ENCODE results near the gene LGALS9.
"Not testable (repeated sequence)": the region's sequence is repeated elsewhere in the genome, so short reads cannot be mapped to it uniquely, and the experiment has no call there.

Gene LGALS9

DNA sequence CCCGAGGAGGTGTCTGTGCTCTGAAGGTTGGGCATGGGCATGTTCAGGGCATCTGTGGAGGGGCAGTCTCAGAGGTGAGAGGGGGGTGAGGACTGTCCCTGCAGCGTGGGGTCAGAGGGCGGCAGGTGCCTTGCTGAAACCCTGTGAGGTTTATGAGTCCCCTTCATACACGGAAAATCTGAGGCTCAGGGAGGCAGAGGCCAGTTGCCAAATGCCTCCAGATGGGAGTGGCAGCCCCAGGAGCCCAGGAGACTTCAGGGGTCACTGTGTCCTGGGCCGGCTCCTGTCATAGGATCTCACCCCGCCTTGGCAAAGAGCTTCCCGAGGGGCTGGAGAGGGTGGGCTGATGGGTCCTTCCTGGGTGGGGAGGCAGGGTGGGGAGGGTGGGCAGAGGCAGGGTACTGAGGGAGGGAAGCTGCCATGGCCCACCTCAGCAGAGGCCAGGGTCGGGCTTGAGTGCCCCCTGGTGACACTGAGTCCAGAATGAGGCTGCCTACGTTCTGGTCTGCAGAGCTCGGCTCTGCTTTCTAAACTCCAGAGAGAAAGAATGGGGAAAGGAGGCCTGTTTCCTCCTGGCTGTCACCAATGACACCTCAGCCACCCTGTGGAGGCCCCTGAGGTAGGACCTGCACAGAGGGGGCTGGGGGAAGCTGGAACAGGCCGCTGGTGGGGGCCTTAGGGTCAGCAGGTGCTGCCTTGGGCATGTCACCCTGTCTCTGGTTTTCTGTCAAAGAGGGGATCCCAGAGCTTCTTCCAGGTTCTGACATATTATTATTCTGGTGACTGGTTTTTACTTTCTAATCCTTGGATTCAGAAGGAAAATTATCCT lies 1.1 kb downstream of the LGALS9 start:
- FAIRE-seq, result no peak

DNA sequence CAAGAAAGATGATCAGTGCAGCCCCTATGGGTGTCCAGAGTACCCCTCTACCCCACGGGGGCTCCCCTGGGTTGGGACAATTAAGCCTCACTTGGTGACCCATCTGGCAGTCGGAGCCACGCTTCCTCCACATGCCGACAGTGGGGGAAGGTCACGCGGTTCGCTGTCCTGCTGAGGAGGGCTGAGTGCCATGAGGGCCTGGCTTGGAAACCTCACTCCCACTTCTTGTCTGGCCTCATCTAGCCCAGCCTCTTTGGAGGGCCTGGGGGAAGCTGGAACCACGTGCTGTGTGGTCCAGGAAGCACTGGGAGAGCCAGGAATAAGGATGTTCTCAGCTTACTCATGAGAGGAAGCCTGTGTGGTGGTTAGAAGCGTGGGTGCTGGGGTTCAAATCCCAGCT lies 1.8 kb downstream of the LGALS9 start:
- not testable (repeated sequence) for FAIRE-seq

DNA sequence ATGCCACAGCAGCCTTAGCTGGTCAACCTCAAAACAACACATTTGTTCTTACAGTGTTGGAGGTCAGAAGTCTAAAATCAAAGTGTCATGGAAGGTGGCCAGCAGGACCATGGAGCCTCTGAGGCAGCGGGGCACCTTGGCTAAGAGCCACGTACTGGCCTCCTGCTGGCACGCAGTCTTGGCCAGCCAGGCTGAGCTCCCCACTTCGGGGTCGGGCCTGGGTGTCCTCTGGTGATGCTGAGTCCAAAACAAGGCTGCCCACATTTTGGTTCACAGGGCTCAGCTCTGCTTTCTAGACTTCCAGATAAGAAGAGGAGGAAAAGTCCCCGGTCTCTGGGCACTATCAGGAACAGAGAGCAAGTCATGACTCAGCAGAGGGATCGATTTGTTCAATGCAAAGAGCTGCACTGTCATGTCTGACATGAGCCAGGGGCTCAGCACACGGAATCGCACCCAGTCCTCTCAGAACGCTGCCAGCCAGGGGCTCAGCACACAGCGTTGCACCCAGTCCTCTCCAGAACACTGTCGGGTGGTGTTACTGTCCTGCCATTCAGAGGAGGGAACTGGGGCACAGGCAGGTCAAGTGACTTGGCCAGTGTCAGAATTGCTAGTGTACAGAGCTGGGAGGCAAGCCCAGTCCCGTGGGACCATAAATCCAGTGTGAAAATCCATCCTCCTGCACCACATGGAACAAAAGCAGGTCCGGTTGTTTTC lies 2.5 kb downstream of the LGALS9 start:
- FAIRE-seq, result no peak

DNA sequence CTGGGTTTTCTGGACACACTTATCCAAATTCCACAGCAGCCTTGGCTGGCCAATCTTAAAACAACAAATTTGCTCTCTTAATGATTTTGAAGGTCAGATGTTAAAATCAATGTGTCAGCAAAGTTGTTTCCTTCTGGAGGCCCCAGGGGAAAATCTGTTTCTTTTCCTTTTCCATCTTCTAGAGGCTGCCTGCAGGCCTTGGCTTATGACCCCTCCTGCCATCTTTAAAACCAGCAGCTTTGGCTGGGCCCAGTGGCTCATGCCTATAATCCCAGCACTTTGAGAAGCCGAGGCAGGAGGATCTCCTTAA lies 3.0 kb downstream of the LGALS9 start:
- no peak for FAIRE-seq

DNA sequence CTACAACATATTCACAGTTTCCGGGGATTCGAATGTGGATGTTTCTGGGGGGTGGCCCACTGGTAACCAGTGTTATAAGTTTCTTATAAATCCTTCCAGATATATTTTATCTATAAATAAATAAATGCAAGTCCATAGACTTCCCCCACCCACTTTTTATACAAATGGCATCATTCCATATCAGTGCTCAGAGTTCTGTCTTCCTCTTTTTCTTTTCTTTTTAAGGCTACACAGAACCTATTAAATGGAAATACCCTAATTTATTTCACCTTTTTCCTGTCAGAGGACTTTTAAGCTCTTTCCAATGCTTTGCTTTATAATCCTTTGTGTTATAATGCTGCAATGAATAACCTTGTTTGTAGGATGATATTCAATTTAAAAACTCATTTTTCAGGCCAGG lies 3.8 kb downstream of the LGALS9 start:
- no peak for FAIRE-seq

DNA sequence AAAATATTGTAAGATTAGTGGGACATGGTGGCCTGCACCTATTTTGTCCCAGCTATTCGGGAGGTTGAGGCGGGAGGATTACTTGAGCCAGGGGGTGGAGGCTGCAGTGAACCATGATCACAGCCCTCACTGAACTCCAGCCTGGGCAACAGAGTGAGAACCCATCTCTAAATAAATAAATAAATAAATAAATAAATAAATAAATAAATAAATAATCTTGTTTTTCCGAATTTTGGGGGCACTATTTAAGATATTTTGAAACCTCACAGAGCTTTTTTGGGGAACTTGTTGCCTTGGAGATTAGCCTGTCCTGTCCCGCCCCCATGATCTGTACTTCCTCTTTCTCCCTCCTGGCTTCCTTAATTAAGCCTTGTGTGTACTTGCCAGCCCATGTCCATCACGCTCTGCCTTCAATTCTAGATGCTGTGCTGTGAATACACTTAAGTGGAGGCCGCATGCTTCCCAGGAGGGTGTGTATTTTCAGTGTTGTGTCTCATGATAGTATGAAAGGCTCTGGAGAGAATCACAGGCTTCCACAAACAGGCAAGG lies 4.4 kb downstream of the LGALS9 start:
- FAIRE-seq, result no peak

DNA sequence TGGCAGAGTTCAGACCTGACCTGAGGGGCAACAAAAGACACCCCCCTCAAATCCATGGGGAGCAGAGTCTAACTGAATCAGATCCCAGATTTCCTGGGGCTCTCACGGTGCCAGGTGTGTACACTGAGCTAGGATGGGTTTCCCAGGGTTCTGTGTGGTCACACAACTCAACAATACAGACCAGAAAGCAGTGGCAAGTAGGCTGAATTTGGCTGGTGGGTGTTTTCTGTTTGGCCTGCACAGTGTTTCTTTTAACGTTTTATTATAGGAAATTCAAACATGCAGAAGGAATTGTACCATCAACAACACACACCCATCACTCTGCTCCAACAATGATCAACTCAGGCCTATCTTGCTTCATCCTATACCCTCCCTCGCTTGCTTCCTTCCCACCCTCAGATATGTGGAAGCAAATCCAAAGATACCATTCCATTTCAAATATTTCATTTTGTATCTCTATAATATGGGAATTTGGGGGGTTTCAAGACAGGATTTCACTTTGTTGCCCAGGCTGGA lies 5.1 kb downstream of the LGALS9 start:
- not testable (repeated sequence) for FAIRE-seq

DNA sequence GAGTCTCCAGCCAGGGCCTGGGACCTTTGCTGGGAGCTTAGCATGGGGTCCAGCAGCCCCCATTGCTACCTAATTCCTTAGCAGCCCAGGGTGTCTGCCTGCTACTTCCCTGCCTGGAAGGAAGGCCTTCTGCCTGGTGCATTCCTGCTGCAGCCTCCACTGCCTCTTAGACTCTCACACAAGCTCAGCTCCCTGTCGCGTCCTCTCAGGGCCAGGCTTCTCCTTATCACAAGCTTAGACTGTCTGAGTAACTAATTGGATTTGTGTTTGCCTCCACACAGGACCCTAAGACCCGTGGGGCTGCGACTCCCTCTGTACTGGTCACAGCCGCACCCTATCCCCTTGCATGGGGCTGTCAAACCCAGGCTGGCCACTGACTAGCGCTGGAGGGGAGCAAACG lies 6.8 kb downstream of the LGALS9 start:
- FAIRE-seq, result not testable (repeated sequence)

DNA sequence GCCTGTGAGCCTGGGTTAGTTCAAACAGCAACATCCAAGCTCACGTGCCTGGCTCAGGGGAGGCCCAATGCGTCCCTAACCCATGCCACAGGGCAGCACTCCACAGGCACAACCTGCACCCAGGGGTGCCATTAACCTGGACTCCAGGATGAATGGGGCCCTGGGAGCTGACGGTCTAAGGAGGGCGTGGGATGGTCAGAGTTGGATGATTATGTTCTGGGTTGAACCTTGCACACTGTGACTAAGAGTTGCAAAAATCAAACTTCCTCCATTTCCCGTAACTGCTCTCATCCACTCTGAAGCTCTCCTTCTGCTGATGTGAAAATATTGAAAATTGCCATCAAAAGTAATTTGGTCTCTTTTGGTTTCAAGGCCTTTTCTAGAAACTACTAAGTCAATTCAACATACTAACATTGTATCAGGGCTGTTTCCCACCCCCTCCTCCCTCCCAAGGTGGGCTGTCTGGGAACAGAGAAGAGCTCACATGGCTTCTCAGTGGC lies 7.5 kb downstream of the LGALS9 start:
- not testable (repeated sequence) for FAIRE-seq

DNA sequence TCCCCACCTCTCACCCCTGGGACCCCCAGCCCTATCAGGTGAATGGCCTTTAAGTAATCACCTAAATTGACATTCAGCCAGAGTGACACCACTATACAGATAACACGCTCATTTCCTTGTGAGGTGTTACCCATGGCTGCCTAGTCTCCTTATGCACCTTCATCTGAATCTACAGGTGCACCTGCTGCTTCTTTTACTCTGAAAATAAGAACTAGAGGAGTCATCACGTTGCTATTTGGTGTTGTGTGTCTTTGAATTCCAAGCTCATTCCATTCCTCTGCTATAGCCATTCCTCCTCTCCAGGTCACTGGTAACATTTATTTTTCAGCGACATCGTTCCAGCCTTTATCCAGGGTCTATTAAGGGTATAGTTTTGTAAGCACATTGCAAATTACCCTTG lies 9.8 kb downstream of the LGALS9 start:
- FAIRE-seq, result no peak

DNA sequence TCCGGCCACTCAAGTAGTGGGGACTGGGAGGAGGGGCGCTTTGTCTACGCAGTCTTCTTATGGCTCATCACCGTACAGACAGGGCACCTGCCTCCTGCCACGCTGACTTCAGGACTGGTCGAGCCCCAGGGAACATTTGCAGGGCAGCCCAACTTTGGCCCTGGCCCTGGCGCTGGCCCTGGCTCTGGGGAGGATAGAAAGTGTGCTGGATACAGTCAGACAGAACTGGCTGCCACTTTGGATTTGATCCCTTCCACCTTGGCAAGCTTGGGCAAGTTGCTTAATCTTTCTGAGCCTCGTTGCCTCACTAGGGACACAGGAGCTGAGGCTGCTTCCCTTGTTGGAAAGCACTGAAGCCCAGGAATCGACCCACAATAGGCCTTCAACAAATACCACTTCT lies 13.6 kb downstream of the LGALS9 start:
- no peak for FAIRE-seq

DNA sequence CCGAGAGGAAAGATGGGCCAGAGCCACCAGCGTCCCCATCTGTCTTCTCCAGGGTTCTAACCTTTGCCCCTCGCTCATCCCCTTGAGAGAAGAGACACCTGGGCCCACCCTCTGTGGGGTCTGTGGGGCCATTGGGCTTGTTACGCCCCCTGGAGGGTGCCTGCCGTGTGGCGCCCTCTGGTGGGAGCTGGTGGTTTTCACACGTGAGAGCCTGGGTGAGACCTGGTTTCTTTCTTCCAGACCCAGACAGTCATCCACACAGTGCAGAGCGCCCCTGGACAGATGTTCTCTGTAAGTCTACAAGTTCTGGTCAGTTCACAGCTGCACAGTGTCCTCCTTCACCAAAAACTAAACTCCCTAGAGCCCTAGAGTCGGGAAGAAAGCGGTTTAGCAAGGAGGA lies 14.6 kb downstream of the LGALS9 start:
- not testable (repeated sequence) for FAIRE-seq

DNA sequence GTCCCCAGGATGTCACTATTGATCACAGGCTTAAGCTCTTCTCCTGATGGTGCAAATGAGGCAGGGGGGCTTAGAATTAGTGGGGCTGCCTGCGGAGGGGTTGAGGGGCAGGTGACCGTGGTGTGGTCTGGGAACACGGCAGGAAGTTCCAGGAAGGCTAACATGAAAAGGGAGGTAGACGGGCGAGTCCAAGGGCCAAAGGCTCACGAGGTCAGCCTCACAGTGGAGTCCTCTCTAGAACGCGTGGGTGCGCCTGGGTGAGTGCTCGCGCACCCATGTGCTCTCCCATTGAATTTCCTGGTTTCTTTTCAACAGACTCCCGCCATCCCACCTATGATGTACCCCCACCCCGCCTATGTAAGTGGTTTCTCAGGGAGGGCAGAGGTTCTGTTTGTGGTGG lies 15.2 kb downstream of the LGALS9 start:
- no peak for FAIRE-seq

DNA sequence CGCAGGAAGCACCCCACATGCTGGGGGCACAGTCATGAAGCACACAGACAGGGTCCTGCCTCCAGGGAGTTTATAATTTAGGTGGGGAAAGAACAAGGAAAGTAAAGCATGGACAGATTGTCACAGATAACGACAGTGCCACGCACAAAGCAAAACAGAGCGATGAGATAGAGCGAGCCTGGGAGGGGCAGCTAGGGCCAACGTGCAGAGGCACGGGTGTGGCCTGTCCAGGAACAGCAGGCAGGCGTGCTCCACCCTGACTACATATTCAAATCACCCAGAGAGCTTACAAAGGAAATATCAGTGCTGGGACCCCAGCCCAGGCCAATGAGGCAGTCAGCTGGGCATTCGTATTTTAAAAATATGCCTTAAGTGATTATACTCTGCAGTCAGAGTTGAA lies 16.8 kb downstream of the LGALS9 start:
- FAIRE-seq, result no peak

DNA sequence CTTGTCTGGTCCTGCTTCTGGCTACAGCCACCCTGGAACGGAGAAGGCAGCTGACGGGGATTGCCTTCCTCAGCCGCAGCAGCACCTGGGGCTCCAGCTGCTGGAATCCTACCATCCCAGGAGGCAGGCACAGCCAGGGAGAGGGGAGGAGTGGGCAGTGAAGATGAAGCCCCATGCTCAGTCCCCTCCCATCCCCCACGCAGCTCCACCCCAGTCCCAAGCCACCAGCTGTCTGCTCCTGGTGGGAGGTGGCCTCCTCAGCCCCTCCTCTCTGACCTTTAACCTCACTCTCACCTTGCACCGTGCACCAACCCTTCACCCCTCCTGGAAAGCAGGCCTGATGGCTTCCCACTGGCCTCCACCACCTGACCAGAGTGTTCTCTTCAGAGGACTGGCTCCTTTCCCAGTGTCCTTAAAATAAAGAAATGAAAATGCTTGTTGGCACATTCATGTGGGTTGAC lies 18.2 kb downstream of the LGALS9 start:
- FAIRE-seq, result not testable (repeated sequence)

DNA sequence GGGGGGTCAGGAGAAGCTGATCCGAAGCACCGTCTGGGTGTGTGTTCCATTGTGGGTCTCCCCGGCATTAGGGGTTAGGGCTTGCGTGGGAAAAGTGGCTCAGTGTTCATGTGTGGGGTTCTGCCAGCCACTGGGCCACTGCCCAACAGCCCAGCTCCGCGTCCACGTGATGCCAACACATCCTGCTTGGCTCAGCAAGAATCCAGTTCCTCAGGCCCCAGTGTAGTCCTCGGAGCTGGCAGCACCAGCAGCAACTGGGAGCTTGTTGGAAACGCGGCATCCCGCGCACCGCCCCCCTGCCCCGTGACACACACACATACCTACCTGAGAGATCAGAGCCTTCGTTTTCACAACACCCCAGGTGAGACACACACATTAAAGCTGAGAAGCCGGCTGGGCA lies 18.9 kb downstream of the LGALS9 start:
- FAIRE-seq, result no peak

DNA sequence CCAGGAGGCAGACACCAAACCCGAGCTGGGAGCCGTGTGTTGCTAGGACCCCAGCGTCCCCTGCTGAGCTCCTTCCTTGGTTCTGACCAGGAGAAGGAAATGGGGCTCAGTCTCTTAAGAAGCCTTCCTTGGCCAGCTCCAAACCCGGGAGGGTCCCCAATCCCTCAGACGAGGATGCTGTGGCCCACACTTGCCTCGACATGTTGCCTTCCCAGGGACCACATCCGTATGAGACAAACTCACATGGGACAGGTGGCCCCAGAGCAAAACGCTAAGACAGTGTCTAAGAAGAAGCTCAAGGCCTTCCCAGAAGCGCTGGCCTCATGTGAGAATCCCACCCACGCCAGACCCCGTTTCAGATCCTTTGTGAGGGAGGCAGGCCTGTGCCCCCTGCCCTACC lies 19.8 kb downstream of the LGALS9 start:
- FAIRE-seq, result no peak

DNA sequence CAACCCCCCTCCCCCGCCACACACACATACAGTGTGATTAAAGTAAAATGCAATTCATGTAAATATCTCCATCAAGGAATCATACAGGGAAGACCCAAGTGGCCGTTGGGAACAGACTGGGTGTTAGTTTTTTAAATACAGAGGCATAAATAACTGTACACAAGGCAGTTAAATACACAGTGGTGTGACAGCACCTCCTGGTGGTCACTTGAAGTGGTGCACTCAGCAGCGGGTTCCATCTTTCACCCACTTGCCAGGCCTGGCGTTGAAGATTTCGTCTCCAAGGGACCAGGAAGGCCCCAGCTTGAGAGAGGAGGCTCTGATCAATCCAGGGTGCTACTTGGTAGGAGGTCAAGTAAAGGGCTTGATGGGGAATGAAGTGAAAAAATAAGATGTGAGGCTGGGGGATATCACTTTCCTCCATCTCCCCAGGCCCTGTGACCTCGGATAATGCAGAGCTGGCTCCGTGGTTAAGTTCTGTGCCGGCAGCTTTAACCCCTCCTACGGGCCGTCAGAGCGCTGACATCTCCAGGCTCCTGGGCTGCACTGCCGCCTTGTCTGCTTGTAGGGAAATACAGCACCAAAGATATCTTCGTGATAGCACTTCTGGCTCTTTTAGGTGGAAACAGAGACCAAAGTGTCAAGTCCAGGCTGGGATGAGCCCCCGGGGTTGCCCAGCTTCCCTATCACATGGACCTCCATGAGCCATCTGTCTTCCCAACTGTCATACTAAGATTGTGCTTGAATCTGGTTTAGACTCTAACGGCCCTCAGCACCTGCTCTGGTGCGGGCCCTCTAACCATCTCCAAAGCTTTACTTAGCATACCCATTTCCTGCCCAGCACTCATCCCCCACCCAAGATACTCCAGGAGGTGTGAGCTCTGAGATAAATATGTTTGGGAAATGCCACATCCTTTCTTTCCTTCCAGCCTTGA lies 20.7 kb downstream of the LGALS9 start:
- no peak for FAIRE-seq

DNA sequence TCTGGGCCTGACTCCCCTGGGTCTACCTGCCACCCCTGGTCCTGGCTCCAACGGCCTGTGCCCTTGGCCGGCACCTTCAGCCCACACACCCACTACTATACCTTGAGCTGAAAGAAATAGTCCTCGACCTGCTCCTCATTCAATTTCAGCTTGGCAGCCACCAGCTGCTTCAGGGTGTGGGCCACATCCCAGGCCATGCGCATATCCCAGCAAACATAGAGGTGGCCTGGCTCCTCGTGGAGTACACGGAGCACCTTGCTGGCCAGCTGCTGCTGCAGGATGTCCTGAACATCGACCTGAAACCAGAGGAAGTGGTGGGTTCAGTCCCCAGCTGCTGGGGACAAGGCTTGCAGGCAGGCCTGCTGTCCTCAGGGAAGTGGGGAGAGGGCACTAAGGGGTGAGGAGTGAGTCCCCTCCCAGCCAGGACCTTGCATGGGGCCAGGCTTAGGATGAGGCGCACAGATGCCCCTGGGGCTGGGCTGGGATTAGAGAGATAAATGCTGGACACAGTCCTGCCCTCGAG lies 22.5 kb downstream of the LGALS9 start:
- not testable (repeated sequence) for FAIRE-seq

DNA sequence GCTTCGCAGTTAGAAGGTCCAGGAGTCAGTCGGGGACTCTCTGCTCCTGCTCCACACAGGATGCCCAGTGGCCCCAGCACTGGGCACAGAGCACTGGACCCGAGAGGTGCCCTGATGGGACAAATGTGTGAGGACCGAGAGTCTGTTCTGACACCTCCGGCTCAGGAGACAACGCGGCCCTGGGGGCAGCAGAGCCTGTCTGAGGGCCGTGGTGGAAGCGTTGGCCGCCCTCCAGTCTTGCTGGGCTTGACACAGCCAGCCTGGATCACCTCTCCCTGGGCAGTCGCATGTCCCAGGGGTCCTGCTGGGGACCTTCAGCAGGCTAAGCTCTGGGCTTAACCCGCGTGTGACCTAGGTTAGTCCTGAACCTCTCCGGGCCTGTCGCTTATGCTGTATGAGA lies 23.1 kb downstream of the LGALS9 start:
- FAIRE-seq, result no peak

DNA sequence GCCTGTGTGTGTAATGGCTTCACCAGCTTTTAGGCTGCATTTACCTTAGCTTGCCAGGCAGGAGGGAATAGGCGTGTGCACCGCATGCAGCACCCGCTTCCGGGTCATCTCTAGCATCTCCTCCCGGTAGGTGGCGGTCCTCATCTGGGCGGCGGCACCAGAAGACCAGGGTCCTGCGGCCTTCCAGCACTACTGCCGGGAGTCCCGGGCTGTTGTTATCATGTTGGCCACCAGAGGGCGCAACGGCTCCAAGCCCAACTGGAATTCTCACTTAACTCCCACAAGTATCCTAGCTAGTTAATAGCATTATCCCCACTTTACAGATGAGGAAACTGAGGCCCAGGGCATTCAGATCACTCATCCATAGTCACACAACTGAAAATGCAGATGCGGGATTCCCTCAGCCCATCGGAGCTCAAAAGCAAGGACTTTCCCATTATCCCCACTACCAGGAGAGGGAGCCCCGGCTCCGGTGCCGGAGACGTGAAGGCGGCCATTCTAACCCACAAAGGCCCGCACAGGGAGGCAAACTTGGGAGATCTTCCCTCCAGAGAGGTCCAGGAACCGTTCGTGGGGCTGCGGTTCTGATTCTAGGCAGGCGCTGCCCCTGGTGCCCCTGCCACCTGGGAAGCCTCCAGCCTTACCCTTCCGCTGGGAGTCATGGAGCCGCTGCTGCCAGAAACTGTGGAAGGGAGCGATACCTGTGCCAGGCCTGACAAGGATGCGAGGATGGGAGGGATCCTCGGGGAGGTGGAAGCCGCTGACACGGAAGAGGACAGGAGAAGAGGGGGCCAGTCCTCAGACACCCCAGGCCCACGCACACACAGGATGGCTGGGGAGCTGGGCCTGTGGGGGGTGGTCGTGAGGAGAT lies 23.9 kb downstream of the LGALS9 start:
- no peak for FAIRE-seq
